SK-N-SH treated with all-trans-retinoic acid at 6 μM for 48 hours (cell line): ENCODE measurements around the gene CFAP70.

Experiments
- ATAC-seq: fragments of 200-7000 bp; cut with Tn5 transposase; 3 replicates; pipeline ENCODE4 v1.9.1; 2020; ENCODE audit warnings: mild to moderate bottlenecking, moderate library complexity
- ARNTL ChIP-seq: fragments of 450-650 bp; formaldehyde crosslinking; IDR thresholded peaks from 2 replicates; pipeline ENCODE4 v1.5.0; 2020; ENCODE audit warnings: low read depth, mild to moderate bottlenecking, moderate library complexity, borderline replicate concordance
- BACH2 ChIP-seq: fragments of 250-450 bp; sonication (Bioruptor Pico); IDR thresholded peaks from 2 replicates; pipeline ENCODE4 v1.9.0; 2021; ENCODE audit warnings: mild to moderate bottlenecking, borderline replicate concordance
- CSDC2 ChIP-seq: fragments of 250-450 bp; sonication (Bioruptor Pico); IDR thresholded peaks from 2 replicates; pipeline ENCODE4 v1.5.0; 2020; ENCODE audit warnings: mild to moderate bottlenecking, moderate library complexity
- ESRRG ChIP-seq: fragments of 250-450 bp; sonication (Bioruptor Pico); IDR thresholded peaks from 2 replicates; pipeline ENCODE4 v1.6.1; 2021; ENCODE audit warnings: mild to moderate bottlenecking
- GLIS3 ChIP-seq: fragments of 250-450 bp; sonication (Bioruptor Pico); IDR thresholded peaks from 2 replicates; pipeline ENCODE4 v1.5.0; 2020; ENCODE audit warnings: mild to moderate bottlenecking, moderate library complexity
- ISL1 ChIP-seq: fragments of 250-450 bp; sonication (Bioruptor Pico); IDR thresholded peaks from 2 replicates; pipeline ENCODE4 v2.1.2; 2022; ENCODE audit warnings: mild to moderate bottlenecking, moderate library complexity
- OSR1 ChIP-seq: fragments of 250-450 bp; sonication (Bioruptor Pico); IDR thresholded peaks from 2 replicates; pipeline ENCODE4 v1.8.0; 2022; ENCODE audit warnings: moderate library complexity, mild to moderate bottlenecking, inconsistent platforms
- PPARA ChIP-seq: fragments of 250-450 bp; sonication (Bioruptor Pico); IDR thresholded peaks from 2 replicates; pipeline ENCODE4 v1.5.0; 2020; ENCODE audit warnings: mild to moderate bottlenecking, borderline replicate concordance
- RARB ChIP-seq: fragments of 250-450 bp; sonication (Bioruptor Pico); IDR thresholded peaks from 2 replicates; pipeline ENCODE4 v1.8.0; 2021; ENCODE audit warnings: mild to moderate bottlenecking, moderate library complexity
- SNAI2 ChIP-seq: fragments of 250-450 bp; sonication (Bioruptor Pico); IDR thresholded peaks from 2 replicates; pipeline ENCODE4 v1.5.0; 2020; ENCODE audit warnings: mild to moderate bottlenecking, moderate library complexity
- TOX ChIP-seq: fragments of 250-450 bp; sonication (Bioruptor Pico); IDR thresholded peaks from 2 replicates; pipeline ENCODE4 v1.8.0; 2021; ENCODE audit warnings: mild to moderate bottlenecking, moderate library complexity, borderline replicate concordance
- ZFP3 ChIP-seq: fragments of 250-450 bp; sonication (Bioruptor Pico); IDR thresholded peaks from 2 replicates; pipeline ENCODE4 v1.5.0; 2020; ENCODE audit warnings: mild to moderate bottlenecking, moderate library complexity
- ZFP30 ChIP-seq: fragments of 450-650 bp; formaldehyde crosslinking; IDR thresholded peaks from 2 replicates; pipeline ENCODE4 v1.5.0; 2022; ENCODE audit warnings: mild to moderate bottlenecking, moderate library complexity
- ZNF565 ChIP-seq: fragments of 450-650 bp; formaldehyde crosslinking; conservative IDR thresholded peaks from 2 replicates; pipeline ENCODE4 v1.5.0; 2020; ENCODE audit warnings: low read depth, mild to moderate bottlenecking, moderate library complexity
- ZNF70 ChIP-seq: fragments of 450-650 bp; formaldehyde crosslinking; IDR thresholded peaks from 2 replicates; pipeline ENCODE4 v1.5.0; 2020; ENCODE audit warnings: mild to moderate bottlenecking, moderate library complexity
- TF ChIP-seq, protein P1 (sequence below): fragments of 250-450 bp; sonication (Bioruptor Pico); IDR thresholded peaks from 2 replicates; pipeline ENCODE4 v1.8.0; 2020; ENCODE audit warnings: mild to moderate bottlenecking, moderate library complexity, borderline replicate concordance
- TF ChIP-seq, protein P2 (sequence below): fragments of 250-450 bp; sonication (Bioruptor Pico); IDR thresholded peaks from 2 replicates; pipeline ENCODE4 v1.5.0; 2020; ENCODE audit warnings: mild to moderate bottlenecking, moderate library complexity
- TF ChIP-seq, protein P3 (sequence below): fragments of 250-450 bp; sonication (Bioruptor Pico); IDR thresholded peaks from 2 replicates; pipeline ENCODE4 v1.8.0; 2021; ENCODE audit warnings: low read depth, mild to moderate bottlenecking, moderate library complexity, borderline replicate concordance
- TF ChIP-seq, protein P4 (sequence below): fragments of 250-450 bp; sonication (Bioruptor Pico); IDR thresholded peaks from 2 replicates; pipeline ENCODE4 v1.5.1; 2020; ENCODE audit warnings: low read depth, mild to moderate bottlenecking, moderate library complexity

The CFAP70 gene

DNA sequence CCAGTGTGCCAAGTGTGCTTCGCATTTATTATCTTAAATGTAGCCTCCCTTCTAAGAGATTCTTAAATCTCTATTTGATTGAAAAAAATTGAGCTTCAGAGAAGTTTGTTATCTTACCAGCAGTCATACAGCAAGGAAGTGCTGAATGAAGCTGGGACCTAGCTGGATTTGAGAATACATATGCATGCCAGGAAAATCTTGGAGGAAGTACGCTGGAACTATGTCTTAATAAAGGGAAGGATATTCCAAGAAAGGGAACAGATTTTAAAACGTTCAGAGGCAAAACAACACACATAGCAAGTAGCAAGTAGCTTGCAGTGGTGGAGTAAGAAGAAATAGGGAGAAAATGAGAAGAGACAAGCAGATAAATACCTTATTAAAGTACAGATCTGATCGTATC is 1.5 kb downstream of the CFAP70 start (continued):
- no peak for TF ChIP-seq ESRRG

DNA sequence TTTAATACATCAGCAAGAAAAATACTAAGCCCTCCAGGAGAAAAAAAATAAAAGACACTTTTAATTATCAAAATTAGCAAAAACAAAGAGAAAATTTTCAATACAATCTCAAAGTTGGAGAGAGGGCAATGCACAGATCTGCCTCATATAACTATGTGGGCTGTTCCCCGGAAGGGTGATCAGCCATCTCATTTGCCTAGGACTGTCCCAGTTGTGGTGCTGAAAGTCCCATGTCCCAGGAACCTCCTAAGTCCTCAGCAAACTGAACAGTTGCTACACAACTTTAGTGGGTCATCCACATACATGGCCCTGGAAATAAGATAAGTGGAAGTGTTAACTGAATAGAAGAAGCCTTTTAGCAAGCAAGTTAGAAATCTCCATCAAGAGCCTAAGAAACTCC is 14.4 kb downstream of the CFAP70 start:
- TF ChIP-seq ZNF565 (no peak), OSR1 (CRISPR knock-in tag) (no peak), ARNTL (CRISPR knock-in tag) (no peak), ZNF70 (CRISPR knock-in tag) (no peak), ZFP30 (no peak), ESRRG (no peak), ISL1 (CRISPR knock-in tag) (no peak), CSDC2 (CRISPR knock-in tag) (no peak), BACH2 (no peak), ZFP3 (no peak)
- TF ChIP-seq, protein P1, sequence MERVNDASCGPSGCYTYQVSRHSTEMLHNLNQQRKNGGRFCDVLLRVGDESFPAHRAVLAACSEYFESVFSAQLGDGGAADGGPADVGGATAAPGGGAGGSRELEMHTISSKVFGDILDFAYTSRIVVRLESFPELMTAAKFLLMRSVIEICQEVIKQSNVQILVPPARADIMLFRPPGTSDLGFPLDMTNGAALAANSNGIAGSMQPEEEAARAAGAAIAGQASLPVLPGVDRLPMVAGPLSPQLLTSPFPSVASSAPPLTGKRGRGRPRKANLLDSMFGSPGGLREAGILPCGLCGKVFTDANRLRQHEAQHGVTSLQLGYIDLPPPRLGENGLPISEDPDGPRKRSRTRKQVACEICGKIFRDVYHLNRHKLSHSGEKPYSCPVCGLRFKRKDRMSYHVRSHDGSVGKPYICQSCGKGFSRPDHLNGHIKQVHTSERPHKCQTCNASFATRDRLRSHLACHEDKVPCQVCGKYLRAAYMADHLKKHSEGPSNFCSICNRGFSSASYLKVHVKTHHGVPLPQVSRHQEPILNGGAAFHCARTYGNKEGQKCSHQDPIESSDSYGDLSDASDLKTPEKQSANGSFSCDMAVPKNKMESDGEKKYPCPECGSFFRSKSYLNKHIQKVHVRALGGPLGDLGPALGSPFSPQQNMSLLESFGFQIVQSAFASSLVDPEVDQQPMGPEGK = no peak
- ATAC-seq = no peak

DNA sequence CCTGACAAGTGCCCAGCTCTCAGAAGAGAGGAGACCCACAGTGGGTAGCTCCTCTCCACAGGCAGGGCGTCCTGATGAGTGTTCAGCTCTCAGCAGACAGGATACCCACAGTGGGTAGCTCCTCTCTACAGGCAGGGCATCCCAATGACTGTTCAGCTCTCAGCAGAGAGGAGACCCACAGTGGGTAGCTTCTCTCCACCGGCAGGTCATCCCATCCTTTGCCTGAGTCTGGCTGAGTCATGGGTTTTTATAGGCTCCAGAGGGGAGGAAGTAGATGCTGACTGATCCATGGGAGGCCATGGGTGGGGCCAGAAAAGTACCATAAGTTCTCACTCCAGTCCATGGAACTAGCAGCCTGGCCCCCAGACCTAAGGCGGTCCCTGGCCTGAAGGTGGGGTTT is 18.5 kb downstream of the CFAP70 start:
- TF ChIP-seq TOX (CRISPR knock-in tag) = no peak

DNA sequence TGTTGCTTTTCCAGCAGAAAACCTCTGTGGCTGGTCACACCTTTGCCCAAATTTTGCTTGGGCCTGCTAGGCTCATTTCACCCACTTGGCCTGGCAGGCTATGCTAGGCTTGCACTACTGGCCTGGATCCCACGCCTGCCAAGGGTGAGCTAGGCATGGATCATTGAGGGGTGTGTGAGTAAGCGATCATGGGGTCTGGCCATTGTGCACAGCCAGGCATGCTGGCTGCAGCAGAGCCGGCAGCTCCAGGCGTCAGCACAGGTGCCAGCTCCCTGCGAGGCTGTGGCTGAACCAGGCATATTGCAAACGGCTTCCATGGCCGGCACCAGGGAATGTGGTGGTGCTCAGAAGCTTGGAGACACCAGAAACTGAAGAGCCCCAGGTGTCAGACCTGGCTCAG is 19.2 kb downstream of the CFAP70 start:
- no peak for ATAC-seq
- TF ChIP-seq, protein P1 = no peak
- TF ChIP-seq, protein P2, sequence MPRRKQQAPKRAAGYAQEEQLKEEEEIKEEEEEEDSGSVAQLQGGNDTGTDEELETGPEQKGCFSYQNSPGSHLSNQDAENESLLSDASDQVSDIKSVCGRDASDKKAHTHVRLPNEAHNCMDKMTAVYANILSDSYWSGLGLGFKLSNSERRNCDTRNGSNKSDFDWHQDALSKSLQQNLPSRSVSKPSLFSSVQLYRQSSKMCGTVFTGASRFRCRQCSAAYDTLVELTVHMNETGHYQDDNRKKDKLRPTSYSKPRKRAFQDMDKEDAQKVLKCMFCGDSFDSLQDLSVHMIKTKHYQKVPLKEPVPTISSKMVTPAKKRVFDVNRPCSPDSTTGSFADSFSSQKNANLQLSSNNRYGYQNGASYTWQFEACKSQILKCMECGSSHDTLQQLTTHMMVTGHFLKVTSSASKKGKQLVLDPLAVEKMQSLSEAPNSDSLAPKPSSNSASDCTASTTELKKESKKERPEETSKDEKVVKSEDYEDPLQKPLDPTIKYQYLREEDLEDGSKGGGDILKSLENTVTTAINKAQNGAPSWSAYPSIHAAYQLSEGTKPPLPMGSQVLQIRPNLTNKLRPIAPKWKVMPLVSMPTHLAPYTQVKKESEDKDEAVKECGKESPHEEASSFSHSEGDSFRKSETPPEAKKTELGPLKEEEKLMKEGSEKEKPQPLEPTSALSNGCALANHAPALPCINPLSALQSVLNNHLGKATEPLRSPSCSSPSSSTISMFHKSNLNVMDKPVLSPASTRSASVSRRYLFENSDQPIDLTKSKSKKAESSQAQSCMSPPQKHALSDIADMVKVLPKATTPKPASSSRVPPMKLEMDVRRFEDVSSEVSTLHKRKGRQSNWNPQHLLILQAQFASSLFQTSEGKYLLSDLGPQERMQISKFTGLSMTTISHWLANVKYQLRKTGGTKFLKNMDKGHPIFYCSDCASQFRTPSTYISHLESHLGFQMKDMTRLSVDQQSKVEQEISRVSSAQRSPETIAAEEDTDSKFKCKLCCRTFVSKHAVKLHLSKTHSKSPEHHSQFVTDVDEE (CRISPR knock-in tag) = no peak
- TF ChIP-seq, all 23 proteins: peak for 0

More for the DNA sequence above, 18.5 kb downstream of the CFAP70 start:
- ATAC-seq = no peak

DNA sequence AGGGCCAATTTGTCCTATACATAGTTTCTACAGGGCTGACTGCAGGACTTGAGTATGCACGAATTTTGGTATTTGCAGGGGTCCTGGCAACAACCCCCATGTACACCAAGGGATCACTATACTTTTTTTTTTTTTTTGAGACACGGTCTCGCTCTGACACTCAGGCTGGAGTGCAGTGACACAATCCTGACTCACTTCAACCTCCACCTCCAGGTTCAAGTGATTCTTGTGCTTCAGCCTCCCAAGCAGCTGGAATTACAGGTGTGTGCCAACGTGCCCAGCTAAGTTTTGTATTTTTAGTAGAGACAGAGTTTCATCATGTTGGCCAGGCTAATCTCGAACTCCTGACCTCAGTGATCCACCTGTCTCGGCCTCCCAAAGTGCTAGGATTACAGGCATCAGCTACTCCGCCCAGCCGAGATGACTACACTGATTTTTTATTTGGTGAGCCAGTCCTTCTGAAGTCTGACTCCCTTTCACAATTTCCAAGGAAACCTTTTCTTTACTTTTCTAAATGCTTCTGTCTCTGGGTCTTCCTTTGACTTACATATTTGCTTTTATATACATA is 19.8 kb downstream of the CFAP70 start:
- no peak for TF ChIP-seq GLIS3
- ATAC-seq = no peak

DNA sequence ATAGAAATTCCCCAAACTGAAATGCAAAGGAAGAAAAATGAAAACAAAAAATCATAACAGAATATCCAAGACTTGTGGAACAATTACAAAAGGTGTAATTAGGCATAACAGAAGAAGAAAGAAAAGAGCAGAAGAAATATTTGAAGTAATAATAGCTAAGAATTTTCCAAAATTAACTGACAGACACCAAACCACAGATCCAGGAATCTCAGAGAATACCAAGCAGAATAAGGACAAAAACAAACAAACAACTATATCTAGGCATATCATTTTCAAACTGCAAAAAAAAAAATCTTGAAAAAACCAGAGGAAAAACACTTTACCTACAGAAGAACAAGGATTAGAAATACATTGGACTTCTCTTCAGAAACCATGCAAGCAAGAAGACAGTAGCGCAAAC is 25.5 kb downstream of the CFAP70 start:
- TF ChIP-seq OSR1 (CRISPR knock-in tag) (no peak), TOX (CRISPR knock-in tag) (no peak), ZFP30 (no peak), ZNF70 (CRISPR knock-in tag) (no peak)
- no peak for ATAC-seq

DNA sequence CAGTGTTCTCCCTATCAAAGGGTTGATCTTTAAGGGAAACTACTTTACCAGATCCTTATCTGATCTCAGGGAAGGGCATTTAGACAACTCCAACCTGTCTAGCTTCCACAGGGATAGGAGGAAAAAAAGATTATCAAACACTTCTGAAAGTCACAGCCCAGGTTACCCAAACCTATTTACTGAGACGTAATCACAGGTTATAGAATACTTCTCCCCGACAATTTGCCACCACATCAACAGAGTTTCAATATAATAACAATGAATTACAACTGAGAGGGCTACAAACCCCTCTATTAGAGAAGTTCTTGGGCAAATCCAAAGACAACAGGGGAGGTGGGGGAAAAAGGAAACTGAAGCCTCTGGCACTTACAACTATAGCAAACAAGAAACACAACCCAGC is 26.3 kb downstream of the CFAP70 start:
- ATAC-seq = no peak
- TF ChIP-seq, protein P3, sequence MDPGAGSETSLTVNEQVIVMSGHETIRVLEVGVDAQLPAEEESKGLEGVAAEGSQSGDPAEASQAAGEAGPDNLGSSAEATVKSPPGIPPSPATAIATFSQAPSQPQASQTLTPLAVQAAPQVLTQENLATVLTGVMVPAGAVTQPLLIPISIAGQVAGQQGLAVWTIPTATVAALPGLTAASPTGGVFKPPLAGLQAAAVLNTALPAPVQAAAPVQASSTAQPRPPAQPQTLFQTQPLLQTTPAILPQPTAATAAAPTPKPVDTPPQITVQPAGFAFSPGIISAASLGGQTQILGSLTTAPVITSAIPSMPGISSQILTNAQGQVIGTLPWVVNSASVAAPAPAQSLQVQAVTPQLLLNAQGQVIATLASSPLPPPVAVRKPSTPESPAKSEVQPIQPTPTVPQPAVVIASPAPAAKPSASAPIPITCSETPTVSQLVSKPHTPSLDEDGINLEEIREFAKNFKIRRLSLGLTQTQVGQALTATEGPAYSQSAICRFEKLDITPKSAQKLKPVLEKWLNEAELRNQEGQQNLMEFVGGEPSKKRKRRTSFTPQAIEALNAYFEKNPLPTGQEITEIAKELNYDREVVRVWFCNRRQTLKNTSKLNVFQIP = no peak
- TF ChIP-seq, protein P4, sequence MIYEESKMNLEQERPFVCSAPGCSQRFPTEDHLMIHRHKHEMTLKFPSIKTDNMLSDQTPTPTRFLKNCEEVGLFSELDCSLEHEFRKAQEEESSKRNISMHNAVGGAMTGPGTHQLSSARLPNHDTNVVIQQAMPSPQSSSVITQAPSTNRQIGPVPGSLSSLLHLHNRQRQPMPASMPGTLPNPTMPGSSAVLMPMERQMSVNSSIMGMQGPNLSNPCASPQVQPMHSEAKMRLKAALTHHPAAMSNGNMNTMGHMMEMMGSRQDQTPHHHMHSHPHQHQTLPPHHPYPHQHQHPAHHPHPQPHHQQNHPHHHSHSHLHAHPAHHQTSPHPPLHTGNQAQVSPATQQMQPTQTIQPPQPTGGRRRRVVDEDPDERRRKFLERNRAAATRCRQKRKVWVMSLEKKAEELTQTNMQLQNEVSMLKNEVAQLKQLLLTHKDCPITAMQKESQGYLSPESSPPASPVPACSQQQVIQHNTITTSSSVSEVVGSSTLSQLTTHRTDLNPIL = no peak
- TF ChIP-seq RARB (CRISPR knock-in tag) (no peak), ARNTL (CRISPR knock-in tag) (no peak), SNAI2 (CRISPR knock-in tag) (no peak), PPARA (CRISPR knock-in tag) (no peak), CSDC2 (CRISPR knock-in tag) (no peak)
- TF ChIP-seq, protein P1 = no peak
